Activated T-cell treated with anti-CD3 and anti-CD28 coated beads, Interleukin-2, amount 50 U/mL, for 1 hour (primary cell): ENCODE data around the gene SLC27A1.
A peak's percentile ranks its signal among the peaks of the same experiment; 100 is the strongest.
"Not testable (repeated sequence)": the region's sequence is repeated elsewhere in the genome, so short reads cannot be mapped to it uniquely, and the experiment has no call there.

Experiments used
- DNase-seq: peaks from one replicate; pipeline ENCODE4 v3.0.0-alpha.2; 2020

Gene SLC27A1

DNA sequence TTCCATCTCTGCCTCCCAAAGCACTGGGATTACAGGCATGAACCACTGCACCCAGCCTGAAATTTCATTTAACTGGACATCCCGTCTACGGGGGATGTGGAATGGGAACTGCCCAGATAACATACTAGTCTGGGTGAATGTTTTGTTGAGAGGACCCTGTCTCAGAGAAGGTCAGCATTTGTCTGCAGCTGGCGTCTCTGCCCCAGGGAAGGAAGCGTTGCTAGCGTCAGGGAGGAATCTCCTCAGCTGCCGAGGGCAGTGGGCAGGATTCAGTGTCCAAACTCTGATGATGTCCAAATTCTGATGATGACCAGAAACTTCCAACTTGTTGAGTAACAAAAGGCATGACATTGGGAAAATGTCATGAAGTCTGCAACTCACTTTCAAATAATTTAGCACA is 12.7 kb upstream of the SLC27A1 start:
- no peak for DNase-seq

DNA sequence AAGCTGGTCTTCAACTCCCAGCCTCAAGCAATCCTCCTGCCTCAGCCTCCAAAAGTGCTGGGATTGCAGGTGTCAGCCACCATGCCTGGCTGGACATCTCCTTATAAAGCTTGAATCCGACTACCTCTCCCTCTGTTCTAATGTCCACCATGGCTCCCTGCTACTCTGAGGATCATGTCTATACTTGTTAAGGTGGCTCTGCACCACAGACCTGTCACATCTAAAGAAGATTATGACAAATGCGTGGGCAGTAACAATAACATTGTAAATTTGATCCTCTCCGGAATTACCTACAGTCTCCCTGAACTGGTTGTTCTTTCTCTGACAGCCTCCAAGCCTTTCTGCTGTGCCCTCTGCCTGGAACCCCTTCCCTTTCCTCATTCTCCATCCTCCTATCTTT is 11.4 kb upstream of the SLC27A1 start:
- no peak for DNase-seq

DNA sequence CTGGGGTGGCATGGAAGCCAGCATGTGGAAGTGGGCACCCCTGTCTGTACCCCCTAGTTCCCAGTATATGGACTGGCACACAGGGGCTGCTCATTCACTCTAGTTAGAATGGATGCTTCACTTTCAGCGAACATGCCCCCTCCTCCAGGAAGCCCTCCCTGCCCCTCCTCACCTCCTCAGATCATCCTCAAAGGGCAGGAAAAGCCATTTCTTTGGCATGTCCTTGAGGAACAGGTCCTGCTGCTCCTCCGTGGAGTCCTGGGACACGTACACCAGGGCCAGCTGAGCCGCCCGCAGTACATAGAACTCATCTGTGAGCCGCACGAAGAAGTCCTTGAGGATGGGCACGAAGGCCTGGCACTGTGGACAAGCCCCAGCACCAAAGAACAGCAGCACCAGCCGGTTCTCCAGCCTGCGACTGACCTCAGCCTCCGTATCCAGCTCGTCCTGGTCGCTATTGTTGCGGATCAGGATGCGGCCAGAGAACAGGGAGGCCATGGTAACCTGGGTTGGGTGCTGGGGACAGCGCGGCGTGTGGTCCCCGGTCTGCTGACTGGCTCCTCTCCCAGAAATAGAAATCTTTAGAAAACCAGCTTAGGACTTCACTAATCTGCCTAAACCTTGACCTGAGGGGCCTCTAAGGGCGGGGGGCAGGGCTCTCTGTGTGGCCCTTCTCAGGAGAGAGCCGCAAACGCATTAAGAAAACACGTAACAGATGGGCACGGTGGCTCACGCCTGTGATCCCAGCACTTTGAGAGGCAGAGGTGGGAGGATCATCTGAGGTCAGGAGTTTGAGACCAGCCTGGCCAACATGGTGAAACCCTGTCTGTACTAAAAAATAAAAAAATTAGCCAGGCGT is 9.7 kb upstream of the SLC27A1 start, which contains the start of gene NXNL1:
TSS of gene NXNL1 (minus strand) at position 555 of the 859 bp plus-strand sequence. CDS start at position 498, 57 bp downstream.
- no peak for DNase-seq

DNA sequence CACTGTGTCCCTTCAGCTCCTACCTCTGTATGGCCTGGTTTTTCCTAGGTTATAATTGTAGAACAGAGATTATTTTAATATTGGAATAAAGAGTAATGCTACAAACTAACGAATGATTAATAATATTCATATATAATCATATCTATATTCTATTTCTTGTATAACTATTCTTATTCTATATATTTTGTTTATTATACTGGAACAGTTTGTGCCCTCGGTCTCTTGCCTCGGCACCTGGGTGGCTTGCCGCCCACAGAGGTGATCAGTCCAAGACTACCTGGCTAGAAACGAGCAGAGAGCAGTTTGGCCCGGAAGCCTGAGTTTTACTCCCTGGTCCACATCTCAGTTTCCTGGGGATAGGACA is 3.9 kb upstream of the SLC27A1 start:
- no peak for DNase-seq

DNA sequence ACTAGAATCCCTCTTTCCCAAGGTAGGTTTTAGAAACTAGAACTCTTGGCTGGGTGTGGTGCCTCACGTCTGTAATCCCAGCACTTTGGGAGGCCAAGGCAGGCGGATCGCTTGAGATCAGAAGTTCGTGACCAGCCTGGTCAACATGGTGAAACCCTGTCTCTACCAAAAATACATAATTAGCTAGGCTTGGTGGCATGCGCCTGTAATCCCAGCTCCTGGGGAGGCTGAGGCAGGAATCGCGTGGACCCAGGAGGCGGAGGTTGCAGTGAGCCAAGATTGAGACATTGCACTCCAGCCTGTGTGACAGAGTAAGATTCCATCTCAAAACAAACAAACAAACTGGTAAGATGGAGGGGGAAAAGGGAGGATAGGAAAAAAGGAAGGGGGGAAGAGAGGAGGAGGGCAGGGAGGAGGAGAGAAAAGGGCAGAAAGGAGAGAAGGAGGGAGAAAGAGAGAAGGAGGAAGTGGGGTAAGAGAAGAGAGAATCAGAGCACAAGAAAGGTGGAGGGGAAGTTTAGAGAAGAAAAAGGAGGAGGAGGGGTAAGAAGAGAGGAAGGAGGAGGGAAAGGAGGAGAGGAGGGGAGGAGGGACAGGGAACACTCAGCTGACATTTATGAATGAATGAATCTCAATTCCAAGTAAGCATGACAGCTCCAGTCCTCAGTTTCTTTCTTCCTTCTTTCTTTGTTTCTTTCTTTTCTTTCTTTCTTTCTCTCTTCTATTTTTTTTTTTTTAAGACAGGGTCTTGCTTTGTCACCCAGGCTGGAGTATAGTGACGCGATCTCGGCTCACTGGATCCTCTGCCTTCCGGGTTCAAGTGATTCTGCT is 2.6 kb upstream of the SLC27A1 start:
- no peak for DNase-seq

DNA sequence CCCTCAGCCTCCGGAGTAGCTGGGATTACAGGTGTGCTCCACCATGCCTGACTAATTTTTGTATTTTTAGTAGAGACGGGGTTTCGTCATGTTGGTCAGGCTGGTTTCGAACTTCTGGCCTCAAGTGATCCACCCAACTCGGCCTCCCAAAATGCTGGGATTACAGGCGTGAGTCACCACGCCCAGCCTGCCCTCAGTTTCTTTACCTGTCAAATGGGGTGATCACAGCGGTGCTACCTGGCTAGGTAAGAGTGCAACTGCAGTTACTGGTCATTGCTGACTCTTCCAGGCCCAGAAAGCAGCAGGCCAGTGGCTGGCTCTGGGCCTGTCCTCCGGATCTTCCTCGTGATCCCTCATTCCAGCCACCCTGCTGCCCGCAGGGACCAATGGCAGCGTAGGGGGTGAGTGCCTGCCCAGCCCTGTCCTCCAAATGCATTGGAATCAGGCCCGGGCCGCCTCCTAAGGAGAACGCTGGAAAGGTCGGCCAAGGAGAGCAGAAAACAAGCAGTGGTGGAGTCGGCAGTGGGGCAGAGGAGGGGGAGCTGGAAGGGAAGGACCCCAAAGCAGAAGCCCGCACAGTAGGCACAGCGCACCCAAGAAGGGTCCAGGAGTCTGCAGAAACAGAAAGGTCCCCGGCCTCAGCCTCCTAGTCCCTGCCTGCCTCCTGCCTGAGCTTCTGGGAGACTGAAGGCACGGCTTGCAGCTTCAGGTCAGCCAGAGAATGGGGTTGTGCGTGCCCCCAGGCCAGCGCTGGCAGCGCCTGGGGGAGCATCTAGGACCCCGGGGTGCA is 1.8 kb upstream of the SLC27A1 start:
- DNase-seq: no peak

DNA sequence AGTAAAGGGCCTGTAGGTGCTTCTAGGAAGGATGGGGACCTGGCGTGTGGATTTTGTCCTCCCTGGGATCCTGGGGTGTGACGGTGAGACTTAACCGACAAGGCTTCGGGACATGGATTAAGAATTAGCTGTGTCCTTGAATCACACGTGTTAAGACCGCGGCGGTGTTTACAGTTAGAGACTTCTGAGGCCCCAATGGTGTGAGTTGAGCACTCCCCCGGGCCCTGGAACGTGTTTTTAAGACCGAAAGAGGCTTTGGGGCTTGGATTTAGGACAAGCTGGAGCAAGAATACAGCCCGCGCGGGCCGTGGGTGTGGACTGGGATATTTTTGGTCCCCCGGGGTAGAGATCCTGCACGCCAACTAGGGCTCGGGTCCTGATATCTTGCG is 1.2 kb upstream of the SLC27A1 start:
- DNase-seq: no peak

DNA sequence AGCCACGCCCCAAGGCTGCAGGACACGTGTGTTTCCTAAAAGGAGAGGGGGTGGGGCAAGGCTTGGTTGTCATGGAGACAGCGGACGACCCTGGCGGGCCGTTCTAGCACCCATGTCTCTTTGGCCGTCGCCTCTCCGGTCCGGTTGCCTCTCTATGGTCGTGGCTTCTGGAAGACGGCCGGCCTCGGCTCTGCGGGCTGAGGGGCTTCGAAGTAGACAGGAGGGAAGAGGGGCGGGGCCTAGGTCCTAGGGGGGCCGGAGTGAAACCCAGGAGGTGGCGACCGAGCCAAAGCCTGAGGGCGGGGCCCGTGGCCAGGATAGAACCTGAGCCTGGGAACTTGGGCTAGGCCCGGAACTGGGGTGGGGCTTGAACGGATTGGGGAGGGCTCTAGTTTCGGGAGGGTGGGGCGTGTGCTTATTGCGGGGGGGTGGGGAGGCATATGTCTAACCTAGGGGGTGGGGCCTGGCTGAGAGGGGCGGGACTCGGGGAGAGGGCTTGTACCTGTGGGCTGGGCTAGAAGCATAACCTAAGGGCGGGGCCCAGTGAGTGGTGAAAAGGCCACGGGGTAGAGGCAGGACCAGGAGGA is 750 bp upstream of the SLC27A1 start:
- DNase-seq: peak; percentile 92

DNA sequence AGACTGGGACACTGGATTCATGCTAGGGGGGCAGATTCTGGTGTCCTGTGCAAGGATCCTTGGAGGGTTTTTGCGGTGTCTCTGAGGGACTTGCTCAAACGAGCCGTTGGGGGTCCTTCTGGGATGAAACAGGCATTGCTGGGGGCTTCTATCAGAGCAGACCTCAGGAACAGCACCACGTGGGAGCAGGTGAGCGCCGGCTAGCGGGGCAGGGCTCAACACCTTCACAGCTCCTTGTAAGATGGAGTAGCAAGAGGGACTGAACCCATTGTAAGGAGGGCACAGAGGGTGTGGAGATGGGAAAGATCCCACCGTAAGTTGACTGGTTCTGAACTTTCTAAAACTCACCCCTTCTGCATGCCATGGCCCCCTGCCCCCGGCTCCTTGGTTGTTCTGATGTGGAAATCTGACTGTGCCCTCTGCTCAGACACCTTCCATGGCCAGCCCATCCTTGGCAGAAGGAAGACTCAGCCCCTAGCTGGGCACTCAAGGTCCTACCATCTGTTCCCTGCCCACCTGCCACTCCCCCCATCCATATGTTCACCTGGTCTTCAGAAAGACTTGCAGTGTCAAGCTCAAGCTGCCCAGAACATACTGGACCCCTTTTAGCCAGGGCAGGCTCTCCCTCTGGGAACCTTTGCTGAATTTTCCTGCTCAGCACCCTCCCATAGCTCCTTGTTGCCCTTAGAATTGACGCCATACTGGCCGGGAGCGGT is 1.2 kb downstream of the SLC27A1 start:
- DNase-seq: no peak

DNA sequence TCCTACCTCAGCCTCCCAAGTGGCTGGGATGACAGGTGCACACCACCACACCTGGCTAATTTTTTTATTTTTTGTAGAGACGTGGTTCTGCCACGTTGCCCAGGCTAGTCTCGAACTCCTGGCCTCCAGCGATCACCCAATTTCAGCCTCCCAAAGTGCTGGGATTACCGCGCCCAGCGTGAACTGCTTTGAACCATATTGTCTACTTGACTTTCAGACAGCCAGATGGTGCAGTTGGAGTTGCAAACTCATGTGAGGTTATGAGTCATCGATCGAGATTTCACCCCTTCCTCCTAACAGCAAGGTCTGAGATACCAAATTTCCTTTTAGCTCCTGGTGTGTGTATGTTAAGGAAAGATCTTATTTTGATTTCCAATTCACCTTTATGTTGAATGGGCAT is 2.7 kb downstream of the SLC27A1 start:
- no peak for DNase-seq

DNA sequence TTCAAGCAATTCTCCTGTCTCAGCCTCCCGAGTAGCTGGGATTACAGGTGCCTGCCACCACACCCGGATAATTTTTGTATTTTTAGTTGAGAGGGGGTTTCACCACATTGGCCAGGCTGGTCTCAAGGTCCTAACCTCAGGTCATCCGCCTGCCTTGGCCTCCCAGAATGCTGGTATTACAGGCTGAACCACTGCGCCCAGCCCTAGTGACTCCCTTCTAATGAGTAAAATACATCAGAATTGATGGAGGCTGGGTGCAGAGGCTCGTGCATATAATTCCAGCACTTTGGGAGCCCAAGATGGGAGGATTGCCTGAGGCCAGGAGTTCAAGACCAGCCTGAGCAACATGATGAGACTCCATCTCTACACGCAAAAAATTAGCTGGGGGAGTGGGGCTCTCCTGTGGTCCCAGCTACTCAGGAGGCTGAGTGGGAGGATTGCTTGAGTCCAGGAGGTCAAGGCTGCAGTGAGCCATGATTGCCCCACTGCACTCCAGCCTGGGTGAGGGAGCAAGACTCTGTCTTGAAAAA is 4.8 kb downstream of the SLC27A1 start:
- DNase-seq: not testable (repeated sequence)

DNA sequence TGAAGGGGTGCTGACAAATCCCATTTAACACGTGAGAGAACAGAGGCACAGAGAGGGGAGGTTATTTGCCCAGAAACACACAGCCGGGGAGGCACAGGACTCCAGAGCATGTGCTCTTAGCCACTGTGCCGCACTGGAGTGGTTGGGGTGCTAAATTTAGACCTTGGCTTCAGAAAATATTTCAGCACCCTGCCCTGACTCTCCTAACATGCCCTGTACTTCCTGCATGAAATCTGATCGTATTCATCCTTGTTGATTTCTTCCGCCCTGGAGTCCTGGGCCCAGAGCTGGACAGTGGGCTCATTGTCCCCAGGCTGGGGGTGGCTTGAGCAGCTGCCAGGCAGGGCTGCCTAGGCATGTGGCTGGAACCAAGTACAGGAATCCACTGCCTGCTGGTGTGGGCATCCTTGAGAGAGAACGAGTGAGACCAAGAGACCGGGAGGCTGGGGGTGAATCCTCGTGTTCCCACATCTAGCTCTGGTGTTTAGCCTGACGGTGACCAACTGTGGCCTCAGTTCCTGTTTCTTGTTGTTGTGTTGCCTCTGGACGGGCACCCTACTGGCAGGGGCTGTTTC is 5.3 kb downstream of the SLC27A1 start:
- DNase-seq: no peak

DNA sequence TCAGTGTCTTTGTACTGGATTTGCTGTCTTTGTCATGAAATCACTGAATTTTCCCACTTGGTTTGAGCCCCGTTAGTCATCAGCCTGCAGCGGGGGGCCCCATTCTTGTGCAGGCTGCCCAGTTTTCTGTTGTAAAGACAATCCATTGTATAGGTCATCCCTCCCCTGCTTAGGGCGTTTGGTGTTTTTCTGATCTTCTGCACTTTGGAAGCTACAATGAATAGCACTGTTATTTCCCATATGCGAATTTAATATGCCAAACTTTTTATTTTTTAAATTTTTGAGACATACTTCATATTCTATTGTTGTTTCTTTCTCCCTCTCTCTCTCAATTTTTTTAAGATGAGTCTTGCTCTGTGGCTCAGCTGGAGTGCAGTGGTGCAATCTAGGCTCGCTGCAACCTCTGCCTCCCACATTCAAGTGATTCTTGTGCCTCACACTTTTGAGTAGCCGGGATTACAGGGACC is 9.0 kb downstream of the SLC27A1 start:
- no peak for DNase-seq

DNA sequence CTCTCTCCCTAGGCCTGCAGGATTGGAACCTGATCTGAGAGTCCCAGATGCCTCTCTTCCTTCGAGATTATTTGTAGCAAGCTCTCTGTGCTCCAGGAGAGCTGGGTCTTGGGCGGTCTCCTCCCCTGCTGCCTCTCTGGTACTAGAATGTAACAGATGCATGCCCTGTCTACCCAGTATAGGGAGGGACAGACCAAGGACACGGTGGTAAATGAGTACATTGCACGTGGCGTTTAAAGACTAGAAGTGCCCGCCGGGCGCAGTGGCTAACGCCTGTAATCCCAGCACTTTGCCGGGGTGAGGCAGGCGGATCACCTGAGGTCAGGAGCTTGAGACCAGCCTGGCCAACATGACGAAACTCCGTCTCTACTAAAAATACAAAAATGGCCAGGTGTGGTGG is 11.7 kb downstream of the SLC27A1 start:
- DNase-seq: no peak

DNA sequence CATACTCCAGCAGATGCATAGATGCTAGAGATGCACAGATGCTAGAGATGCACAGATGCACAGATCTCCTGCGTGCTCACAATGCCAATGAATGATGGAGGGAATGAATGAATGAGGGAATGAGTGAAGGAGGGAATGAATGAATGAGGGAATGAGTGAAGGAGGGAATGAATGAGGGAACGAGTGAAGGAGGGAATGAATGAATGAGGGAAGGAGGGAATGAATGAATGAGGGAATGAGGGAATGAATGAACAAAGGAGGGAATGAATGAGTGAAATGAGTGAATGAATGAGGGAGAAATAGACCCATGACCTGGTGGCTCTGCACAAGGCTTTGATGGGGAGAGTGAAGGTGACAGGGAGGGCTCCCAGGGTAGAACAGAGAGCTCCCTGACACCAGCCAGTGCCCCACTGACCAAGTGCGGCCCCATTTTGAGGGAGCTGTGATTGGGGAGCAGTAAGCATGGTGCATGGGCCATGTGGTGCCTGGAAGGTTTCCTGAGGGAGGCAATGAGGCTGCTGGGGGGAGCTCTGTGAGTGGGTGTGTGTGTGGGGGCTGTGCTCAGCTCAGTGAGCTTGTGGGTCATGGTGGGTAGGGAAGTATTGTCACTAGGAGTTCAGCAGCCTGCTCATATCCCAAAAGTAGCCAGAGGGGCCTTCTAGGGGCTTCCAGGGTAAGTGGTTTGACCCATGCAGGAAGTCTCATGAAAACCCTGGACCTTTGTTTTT is 12.7 kb downstream of the SLC27A1 start:
- DNase-seq: no peak

DNA sequence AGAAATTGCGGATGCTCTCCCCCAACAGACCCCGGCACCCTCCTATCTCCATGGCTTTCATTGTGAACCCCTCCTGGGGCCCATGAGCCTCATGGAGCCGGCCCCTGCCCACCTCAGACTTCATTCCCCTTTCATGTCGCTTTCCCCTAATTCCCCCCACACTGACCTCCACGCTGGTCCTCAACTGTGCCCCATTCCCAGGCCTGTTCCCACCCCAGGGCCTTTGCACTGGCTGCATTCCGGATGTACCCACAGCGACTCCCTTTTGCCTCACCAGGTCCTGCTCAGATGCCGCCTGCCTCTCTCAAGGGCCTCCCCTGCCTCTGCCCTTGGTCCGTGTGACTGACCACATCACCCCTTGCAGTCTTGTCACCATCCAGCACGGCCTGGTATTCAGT is 13.3 kb downstream of the SLC27A1 start:
- DNase-seq: no peak

DNA sequence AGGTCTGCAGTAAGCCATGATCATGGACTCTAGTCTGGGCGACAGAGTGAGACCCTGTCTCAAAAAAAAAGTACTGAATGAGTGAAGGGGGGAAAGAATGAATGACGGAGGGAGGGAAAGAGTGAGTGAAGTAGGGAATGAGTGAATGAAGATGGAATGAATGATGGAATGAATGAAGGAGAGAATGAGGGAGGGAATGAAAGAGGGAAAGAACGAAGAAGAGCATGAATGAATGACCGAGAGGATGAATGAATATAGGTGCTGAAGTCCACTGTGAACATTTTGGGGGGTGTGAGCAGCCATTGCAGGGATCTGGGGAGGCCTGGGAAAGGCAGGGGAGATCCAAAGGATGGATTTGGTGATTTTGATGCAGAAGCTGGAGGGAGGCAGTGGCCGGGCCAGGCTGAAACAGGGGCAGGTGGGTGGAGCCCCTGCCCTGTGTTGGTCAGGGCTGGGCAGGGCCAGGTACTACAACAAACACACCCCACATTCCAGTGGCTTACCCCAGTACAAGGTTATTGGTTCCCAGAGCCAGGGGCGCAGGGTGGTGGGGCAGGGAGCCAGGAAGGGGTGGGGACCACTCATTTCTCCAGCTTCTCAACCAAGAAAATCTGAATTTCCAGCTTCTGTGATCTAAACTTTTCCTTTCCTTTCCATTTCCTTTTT is 14.3 kb downstream of the SLC27A1 start:
- DNase-seq: no peak

DNA sequence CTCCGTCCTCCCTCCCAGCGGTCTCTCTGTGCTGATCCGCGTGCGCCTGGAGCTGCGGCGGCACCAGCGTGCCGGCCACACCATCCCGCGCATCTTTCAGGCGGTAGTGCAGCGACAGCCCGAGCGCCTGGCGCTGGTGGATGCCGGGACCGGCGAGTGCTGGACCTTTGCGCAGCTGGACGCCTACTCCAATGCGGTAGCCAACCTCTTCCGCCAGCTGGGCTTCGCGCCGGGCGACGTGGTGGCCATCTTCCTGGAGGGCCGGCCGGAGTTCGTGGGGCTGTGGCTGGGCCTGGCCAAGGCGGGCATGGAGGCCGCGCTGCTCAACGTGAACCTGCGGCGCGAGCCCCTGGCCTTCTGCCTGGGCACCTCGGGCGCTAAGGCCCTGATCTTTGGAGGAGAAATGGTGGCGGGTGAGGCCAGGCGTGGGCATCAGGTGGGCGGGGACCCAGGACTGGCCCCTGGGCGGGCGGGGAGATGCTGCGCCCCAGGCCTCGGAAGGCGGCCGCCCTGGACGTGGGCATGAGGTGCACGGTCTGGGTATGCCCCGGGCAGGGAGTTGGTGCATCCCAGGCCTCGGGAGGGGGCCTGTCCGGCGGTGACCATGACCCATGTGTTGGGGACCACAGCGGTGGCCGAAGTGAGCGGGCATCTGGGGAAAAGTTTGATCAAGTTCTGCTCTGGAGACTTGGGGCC is 16.4 kb downstream of the SLC27A1 start:
- DNase-seq: no peak
